CD14-positive monocyte (primary cell): ENCODE measurements around the gene ASCC2. TPM values are rescaled to one million over a fixed set of nuclear protein-coding genes. Genes with fewer than 3 reads are reported as not detected.

Experiments used
- DNase-seq, 3 donors: peaks; one replicate each; pipeline ENCODE4 v3.0.0-alpha.2; 2011 to 2022
- H2AFZ ChIP-seq: 2 replicates; pipeline ENCODE4 v1.6.0; 2012; ENCODE audit warnings: mild to moderate bottlenecking, low read depth, low read length, inconsistent platforms; ENCODE audit not compliant: insufficient read depth, poor library complexity, severe bottlenecking
- H3K27ac ChIP-seq, 2 donors: 1 replicate in 1 of 2; 2 replicates in 1 of 2; pipeline ENCODE4 v1.5.1; 2012 to 2013; ENCODE audit warnings: low read length in 2 of 2, control low read depth in 1 of 2, inconsistent platforms in 1 of 2, low read depth in 1 of 2, mild to moderate bottlenecking in 1 of 2
- H3K27me3 ChIP-seq, 2 donors: one replicate each; pipeline versions ENCODE4 v1.6.0 to v1.6.1; 2011 to 2013; ENCODE audit warnings: low read length in 2 of 2; ENCODE audit not compliant: control insufficient read depth in 2 of 2, insufficient read depth in 2 of 2
- H3K36me3 ChIP-seq, 2 donors: replicated peaks in 1 of 2; 1 replicate in 1 of 2; 2 replicates in 1 of 2; pipeline versions ENCODE4 v1.5.1 to v1.6.1; 2012 to 2013; ENCODE audit warnings: low read length in 2 of 2, control low read depth in 1 of 2, inconsistent platforms in 1 of 2, mild to moderate bottlenecking in 1 of 2; ENCODE audit not compliant: insufficient read depth in 2 of 2, control insufficient read depth in 1 of 2
- H3K4me1 ChIP-seq, 2 donors: 1 replicate in 1 of 2; 2 replicates in 1 of 2; pipeline versions ENCODE4 v1.5.1 to v1.6.1; 2012 to 2013; ENCODE audit warnings: low read length in 2 of 2, control low read depth in 1 of 2, inconsistent platforms in 1 of 2, mild to moderate bottlenecking in 1 of 2, moderate library complexity in 1 of 2; ENCODE audit not compliant: insufficient read depth in 2 of 2, control insufficient read depth in 1 of 2
- H3K4me2 ChIP-seq: replicated peaks from 2 replicates; pipeline ENCODE3; 2012; ENCODE audit warnings: low read length, moderate library complexity, mild to moderate bottlenecking; ENCODE audit not compliant: poor library complexity, severe bottlenecking; ENCODE audit errors: extremely low read depth
- H3K4me3 ChIP-seq, 3 experiments: fragments of 200-600 bp in 1 of 3; sonication (generic) in 1 of 3; replicated peaks in 1 of 3; 1 replicate in 2 of 3; 2 replicates in 1 of 3; pipeline ENCODE4 v1.5.1; 2011 to 2013; ENCODE audit warnings: low read length in 3 of 3, mild to moderate bottlenecking in 3 of 3, control low read depth in 2 of 3, low read depth in 2 of 3, inconsistent platforms in 1 of 3, moderate library complexity in 1 of 3
- H3K79me2 ChIP-seq: 2 replicates; pipeline ENCODE4 v1.6.0; 2012; ENCODE audit warnings: mild to moderate bottlenecking, control low read depth, inconsistent platforms, low read length, moderate library complexity; ENCODE audit not compliant: insufficient read depth
- H3K9ac ChIP-seq: 2 replicates; pipeline ENCODE4 v1.6.0; 2017; ENCODE audit warnings: low read length, mild to moderate bottlenecking; ENCODE audit not compliant: insufficient read depth, poor library complexity, severe bottlenecking
- H3K9me3 ChIP-seq, 2 donors: replicated peaks in 1 of 2; 1 replicate in 1 of 2; 2 replicates in 1 of 2; pipeline versions ENCODE4 v1.5.1 to v1.6.1; 2012 to 2013; ENCODE audit warnings: low read length in 2 of 2, control low read depth in 1 of 2; ENCODE audit not compliant: control insufficient read depth in 1 of 2, insufficient read depth in 1 of 2
- H4K20me1 ChIP-seq: 2 replicates; pipeline ENCODE4 v1.6.0; 2012; ENCODE audit warnings: mild to moderate bottlenecking, low read length, control low read depth, moderate library complexity; ENCODE audit not compliant: insufficient read depth
- H3K27ac Mint-ChIP-seq, 7 donors: one replicate each; pipeline ENCODE4 v1.8.0; 2020; ENCODE audit warnings: mild to moderate bottlenecking in 7 of 7, mixed read lengths in 7 of 7, moderate library complexity in 6 of 7, inconsistent platforms in 2 of 7
- H3K27me3 Mint-ChIP-seq, 3 donors: one replicate each; pipeline ENCODE4 v1.8.0; 2021 to 2022; ENCODE audit warnings: low read depth in 3 of 3, mild to moderate bottlenecking in 3 of 3, mixed read lengths in 3 of 3, moderate library complexity in 3 of 3, inconsistent platforms in 1 of 3
- H3K36me3 Mint-ChIP-seq, 2 donors: one replicate each; pipeline ENCODE4 v1.8.0; 2020; ENCODE audit warnings: mixed read lengths in 2 of 2, inconsistent platforms in 1 of 2, mild to moderate bottlenecking in 1 of 2
- H3K4me1 Mint-ChIP-seq: one replicate; pipeline ENCODE4 v1.8.0; 2020; ENCODE audit warnings: mild to moderate bottlenecking, mixed read lengths
- H3K4me3 Mint-ChIP-seq, 2 donors: one replicate each; pipeline ENCODE4 v1.8.0; 2020; ENCODE audit warnings: mild to moderate bottlenecking in 2 of 2, mixed read lengths in 2 of 2, moderate library complexity in 1 of 2
- H3K9me3 Mint-ChIP-seq, 7 donors: one replicate each; pipeline ENCODE4 v1.8.0; 2020 to 2022; ENCODE audit warnings: mixed read lengths in 7 of 7, mild to moderate bottlenecking in 6 of 7, moderate library complexity in 6 of 7, inconsistent platforms in 2 of 7
- WGBS: methylation state at CpG from one replicate; pipeline ENCODE4 v1.1.5; 2013; ENCODE audit warnings: missing lambda C conversion rate; ENCODE audit not compliant: insufficient coverage; 5-methylcytosine and 5-hydroxymethylcytosine counted together
- intact Hi-C, 2 donors: fragments of 100-400 bp; cut with micrococcal nuclease; formaldehyde crosslinking; loops; one replicate each; pipeline versions ENCODE4 v1.15.0 to v1.15.1; 2023
- polyA plus RNA-seq, 3 donors: library from polyadenylated mRNA; depleted of rRNA in 1 of 3; unstranded in 2 of 3; stranded (reverse) in 1 of 3; fragments of 300-500 nt in 2 of 3; fragments of >200 nt in 1 of 3; fragmentation: Illumina TruSeq in 2 of 3; gene quantifications; 1 replicate in 2 of 3; 2 replicates in 1 of 3; pipeline ENCODE4 v1.2.3, GENCODE V29; 2012 to 2021
- TF ChIP-seq, protein P1 (sequence below): fragments of 200-600 bp; IDR thresholded peaks from one replicate; pipeline ENCODE4 v1.8.0; 2022; ENCODE audit warnings: antibody characterized with exemption, mild to moderate bottlenecking

Gene ASCC2
- polyA plus RNA-seq, 3 donors, result 23.8 to 77.2 (median 39.6) TPM

GRCh38 chr22:29824677-29825076 is 13.4 kb downstream of the ASCC2 start:
- TF ChIP-seq, protein P1, sequence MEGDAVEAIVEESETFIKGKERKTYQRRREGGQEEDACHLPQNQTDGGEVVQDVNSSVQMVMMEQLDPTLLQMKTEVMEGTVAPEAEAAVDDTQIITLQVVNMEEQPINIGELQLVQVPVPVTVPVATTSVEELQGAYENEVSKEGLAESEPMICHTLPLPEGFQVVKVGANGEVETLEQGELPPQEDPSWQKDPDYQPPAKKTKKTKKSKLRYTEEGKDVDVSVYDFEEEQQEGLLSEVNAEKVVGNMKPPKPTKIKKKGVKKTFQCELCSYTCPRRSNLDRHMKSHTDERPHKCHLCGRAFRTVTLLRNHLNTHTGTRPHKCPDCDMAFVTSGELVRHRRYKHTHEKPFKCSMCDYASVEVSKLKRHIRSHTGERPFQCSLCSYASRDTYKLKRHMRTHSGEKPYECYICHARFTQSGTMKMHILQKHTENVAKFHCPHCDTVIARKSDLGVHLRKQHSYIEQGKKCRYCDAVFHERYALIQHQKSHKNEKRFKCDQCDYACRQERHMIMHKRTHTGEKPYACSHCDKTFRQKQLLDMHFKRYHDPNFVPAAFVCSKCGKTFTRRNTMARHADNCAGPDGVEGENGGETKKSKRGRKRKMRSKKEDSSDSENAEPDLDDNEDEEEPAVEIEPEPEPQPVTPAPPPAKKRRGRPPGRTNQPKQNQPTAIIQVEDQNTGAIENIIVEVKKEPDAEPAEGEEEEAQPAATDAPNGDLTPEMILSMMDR, result no peak
- Mint-ChIP-seq H3K27me3 (peaks cover 0 to 2% (median 0%) of the 10 kb centered on the region in 3 donors), H3K27ac (peak overlapping the region in 3 of 7 donors; percentile 48 to 81 (median 63)), H3K36me3 (peaks cover 47 to 65% of the 10 kb centered on the region in 2 donors), H3K9me3 (no peaks in the 10 kb centered on the region), H3K4me3 (no peak overlapping the region), H3K4me1 (peaks cover 27% of the 10 kb centered on the region)
- Histone ChIP-seq H3K27ac (peak overlapping the region in 1 of 2 donors; percentile 56), H3K4me2 (no peak overlapping the region), H3K4me1 (peaks cover 30 to 41% of the 10 kb centered on the region in 2 donors), H2AFZ (no peak overlapping the region), H3K9ac (no peak overlapping the region), H3K36me3 (peaks cover 39 to 60% of the 10 kb centered on the region in 2 donors), H3K4me3 (no peak overlapping the region), H3K79me2 (peaks cover 6% of the 10 kb centered on the region), H4K20me1 (peaks cover 4% of the 10 kb centered on the region), H3K9me3 (no peaks in the 10 kb centered on the region), H3K27me3 (no peaks in the 10 kb centered on the region)
- 100% methylated on average over 5 of the region's 11 CpGs for WGBS
- DNase-seq, result no peak
- intact Hi-C loops, result no loop called here

- peaks cover 4% of the 10 kb centered on the region for H3K79me2 ChIP-seq
- H3K27ac ChIP-seq, result peak overlapping the region; percentile 84 to 95
- peak overlapping the region; percentile 50 for H2AFZ ChIP-seq
- Mint-ChIP-seq H3K36me3 (peaks cover 57 to 67% of the 10 kb centered on the region in 2 donors), H3K4me3 (peak overlapping the region; percentile 59 to 77), H3K4me1 (peaks cover 26% of the 10 kb centered on the region), H3K9me3 (no peaks in the 10 kb centered on the region), H3K27ac (peak overlapping the region; percentile 98 to 100 (median 99)), H3K27me3 (no peaks in the 10 kb centered on the region)
- H3K4me2 ChIP-seq, result peak overlapping the region; percentile 52
- H3K9me3 ChIP-seq, result no peaks in the 10 kb centered on the region
- H3K36me3 ChIP-seq, result peaks cover 49 to 67% of the 10 kb centered on the region in 2 donors
- no CpG with 5 or more reads among the region's 7 CpGs for WGBS
- H3K4me1 ChIP-seq, result peaks cover 30 to 41% of the 10 kb centered on the region in 2 donors
- intact Hi-C loops, result no loop called here
- H3K9ac ChIP-seq, result peak overlapping the region; percentile 58
- H3K27me3 ChIP-seq, result no peaks in the 10 kb centered on the region
- peak overlapping the region in 1 of 3 experiments; percentile 56 for H3K4me3 ChIP-seq
- peak; percentile 93 to 100 (median 100) for DNase-seq
- peaks cover 4% of the 10 kb centered on the region for H4K20me1 ChIP-seq
- TF ChIP-seq, protein P1, result no peak
Measured at GRCh38 chr22:29821291-29822016, 16.6 kb downstream of the ASCC2 start.
